ENCODE results near the gene PLEKHG4.

- TF ChIP-seq EZH2 (IDR thresholded peaks at IDR 0.05) (no peak), POLR2AphosphoS5 (IDR thresholded peaks at IDR 0.05; ENCODE audit: borderline replicate concordance, low read depth, low read length) (no peak)
Observed at GRCh38 chr16:67229906-67230808, 49.2 kb upstream of the PLEKHG4 start.
